Activated CD8-positive, alpha-beta memory T cell treated with anti-CD3 and anti-CD28 coated beads for 4 hours (primary cell): ENCODE results near the gene OLFM1.
"Not testable (repeated sequence)": the region's sequence is repeated elsewhere in the genome, so short reads cannot be mapped to it uniquely, and the experiment has no call there.

ENCODE experiments used
- DNase-seq, 2 donors: peaks; one replicate each; pipeline ENCODE4 v3.0.0-alpha.2; 2020; ENCODE audit warnings: low read depth in 2 of 2

Gene OLFM1

DNA sequence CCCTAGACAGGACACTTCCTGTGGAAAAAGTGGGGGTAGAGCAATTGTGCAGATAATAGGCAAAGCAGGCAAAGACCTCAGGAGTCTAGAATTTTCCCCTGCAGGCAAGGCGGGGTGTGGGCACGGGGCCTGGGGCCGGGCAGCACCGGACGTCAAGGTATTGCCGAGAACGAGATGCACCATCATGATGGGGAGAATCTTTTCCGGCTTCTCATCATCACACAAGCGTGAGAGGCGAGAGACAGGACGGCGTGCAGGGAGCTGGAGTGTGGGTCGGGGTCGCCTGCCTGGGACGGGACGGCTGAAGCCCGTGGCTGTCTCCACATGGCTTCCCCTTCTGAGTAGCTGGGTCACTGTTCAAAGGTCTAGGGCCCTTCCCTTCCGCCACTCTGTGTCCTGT lies 44.5 kb downstream of the OLFM1 start:
- DNase-seq: no peak

- no peak for DNase-seq
Measured at GRCh38 chr9:135134268-135135022, 47.0 kb downstream of the OLFM1 start.

- DNase-seq: no peak
Measured at GRCh38 chr9:135135171-135135928, 47.9 kb downstream of the OLFM1 start.

DNA sequence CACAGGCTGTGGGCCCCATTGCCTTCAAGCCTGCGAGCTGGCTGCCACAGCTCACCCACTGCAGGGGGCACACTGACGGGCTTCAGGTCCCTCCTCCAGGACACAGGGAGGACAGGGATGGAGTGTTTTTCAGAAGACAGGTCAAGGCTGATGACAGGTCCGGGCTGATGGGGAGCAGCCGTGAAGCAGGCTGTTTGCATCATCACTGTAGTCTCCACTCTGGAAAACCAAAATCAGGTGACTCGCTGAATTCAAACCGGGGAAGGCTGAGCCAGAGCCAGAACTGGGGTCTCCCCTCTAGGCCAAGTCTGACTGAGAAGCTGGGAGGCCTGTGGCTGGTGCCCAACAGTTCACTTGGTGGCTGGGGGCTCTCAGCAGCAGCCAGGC lies 48.5 kb downstream of the OLFM1 start:
- no peak for DNase-seq

DNA sequence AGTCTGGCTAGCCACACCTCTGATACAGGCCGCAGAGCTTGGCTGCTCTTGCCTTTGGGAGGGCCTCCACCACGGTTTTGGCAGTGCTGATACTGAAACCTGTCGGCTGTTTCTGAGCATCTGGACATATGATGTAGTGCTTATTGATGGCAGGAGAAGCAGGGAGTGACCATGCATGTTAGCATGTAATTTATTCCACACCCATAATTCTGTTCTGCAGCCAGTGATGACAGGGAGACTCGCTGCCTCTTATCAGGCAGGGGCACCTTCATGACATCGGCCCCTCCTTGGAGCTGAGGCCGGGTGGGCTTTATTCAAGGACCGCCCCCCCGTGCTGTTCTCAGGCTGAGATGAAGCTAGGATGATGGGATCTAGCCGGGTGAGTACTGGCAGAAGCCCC lies 49.0 kb downstream of the OLFM1 start:
- DNase-seq: no peak

DNA sequence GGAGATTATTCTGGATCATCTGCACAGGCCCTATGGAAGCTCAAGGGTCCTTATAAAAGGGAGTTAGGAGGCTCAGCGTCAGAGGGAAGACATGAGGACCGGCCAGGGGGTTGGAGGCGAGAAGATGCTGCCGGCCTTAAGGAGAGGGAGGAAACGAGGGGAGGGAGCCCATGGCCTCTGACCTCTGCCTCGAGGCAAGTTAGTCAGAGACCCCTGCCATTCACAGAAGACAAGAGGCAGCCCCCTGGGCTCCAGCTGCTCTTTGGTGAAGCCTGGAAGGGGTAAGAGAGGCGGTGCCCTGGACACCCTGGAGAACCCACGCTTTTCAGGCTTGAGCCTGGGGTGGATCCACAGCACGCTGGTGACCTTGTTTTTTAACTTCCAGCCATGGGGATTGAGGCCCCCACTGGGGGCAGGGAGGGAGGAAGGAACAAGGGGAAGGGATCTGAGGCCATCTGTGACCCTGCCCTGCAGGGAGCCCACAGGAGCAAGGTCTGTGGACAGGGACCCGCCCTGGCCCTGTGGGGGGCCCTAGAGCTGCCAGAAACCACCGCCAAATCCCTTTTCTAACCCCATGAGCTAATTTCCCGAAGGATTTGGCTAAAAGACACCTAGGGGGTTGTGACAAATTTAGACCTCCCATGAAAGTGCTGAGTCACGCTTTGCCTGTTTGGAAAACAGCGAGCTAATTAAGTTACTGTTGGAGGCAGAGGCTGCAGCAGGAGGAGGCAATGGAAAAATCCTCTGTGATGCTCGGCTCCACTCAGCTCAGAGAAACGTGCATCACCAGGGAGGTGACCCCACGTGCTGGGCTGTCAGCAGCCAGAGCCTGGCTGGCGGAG lies 49.7 kb downstream of the OLFM1 start:
- DNase-seq: no peak

DNA sequence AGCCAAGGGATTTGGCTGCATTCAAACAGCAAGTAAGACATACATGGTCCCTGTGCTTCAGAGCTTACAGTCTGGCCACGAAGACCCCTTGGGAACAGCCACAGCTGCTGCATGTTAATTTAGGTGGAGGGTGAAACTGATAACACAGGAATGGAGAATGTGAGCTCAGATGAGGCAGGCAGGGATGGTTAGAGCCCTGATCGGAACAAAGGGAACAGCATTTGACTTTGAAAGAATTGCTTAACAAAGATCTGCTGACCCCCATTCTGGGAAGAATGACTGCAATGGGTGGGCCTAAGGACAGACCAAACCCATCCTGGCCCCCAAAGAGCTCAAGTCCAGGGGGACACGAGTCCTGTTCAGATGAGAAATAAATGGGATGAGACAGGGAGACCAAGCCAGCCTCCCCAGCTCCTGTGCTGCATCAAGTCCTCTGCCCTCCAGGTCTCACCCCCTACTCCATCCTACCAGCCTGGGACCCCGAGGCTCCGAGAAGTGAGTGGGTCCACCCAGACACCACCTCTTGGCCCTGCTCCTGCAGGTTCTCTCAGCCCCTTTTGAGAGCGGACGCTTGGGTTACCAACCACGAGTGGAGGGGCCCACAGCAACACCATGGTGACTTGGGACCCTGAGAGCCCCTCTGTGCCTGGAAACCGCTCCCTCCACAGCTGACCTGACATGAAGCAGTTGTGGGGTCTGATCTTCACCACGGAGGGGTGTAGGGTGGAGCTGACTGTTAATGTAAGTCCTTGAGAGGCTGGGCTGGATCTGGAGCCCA lies 50.8 kb downstream of the OLFM1 start:
- DNase-seq: no peak

DNA sequence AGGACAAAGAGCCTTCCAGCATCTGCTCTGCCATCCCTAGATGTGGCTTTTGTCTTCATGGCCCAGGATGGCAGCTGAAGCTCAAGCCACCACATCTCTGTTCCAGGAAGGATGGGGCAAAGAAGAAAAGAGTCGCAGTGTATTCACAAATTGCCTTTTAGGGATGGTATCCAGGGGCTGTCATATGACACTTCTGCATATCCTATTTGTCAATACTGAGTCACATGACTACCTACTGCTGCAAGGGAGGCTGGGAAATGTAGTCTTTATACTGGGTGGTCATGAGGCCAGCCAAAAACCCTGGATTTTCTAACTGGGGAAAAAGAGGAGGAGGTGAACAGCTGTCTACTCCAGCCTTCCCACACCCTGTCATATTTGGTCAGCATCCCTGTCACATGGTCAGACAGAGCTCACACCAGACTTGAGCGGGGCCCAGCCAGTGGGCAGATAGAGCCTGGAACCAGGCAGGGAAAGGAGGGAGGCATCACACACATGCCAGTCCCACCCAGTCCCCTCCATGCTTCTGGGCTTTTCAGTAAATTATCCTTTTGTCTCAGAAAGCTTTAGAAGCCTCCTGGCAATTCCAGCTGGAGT lies 52.0 kb downstream of the OLFM1 start:
- no peak for DNase-seq

- no peak for DNase-seq
Measured at GRCh38 chr9:135141183-135141774, 53.8 kb downstream of the OLFM1 start.

DNA sequence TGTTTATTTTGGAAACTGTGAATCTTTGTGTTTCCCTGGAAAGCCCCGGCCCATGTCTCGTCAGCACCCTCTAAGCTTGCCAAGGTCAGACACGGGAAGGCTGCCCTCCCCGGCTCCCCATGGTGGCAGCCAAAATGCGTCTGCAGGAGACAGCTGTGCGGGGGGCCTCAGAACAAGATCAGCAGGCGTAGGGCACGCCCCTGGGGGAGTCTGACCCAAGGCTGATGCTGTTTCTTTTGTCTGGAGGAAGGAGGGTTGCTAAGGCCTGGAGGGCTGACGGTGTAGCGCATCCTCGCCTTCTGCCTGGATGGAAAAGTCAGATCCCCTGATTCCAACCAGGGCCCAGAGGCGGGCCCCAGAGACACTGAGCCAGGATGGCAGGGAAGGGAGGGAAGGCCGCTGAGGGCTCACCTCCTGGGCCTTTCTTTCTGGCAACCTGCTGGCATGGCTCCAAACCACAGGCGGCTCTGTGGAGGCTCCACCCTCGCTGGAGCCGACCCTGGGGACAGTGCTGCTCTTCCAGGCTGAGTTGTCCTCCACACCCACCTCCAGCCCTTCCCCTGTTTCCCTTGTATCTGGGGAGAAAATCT lies 57.2 kb downstream of the OLFM1 start:
- no peak for DNase-seq

DNA sequence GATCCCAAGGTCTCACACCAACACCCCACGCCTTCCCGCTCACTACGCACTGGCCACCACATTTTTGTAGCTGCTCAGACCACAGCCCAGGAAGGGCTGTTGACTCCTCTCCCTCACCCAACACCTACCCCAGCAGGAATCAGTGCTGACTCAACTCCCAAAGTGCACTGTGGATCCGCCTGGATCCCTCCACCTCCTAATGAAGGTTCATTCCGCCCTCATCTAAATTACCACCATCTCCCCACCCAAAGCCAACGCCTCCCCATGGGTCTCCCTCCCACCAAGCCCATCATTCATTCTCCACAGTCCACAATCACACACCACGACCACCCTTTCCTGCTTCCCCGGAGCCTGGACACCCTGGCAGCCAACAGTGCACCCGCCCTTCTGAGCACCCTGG lies 57.8 kb downstream of the OLFM1 start:
- no peak for DNase-seq

DNA sequence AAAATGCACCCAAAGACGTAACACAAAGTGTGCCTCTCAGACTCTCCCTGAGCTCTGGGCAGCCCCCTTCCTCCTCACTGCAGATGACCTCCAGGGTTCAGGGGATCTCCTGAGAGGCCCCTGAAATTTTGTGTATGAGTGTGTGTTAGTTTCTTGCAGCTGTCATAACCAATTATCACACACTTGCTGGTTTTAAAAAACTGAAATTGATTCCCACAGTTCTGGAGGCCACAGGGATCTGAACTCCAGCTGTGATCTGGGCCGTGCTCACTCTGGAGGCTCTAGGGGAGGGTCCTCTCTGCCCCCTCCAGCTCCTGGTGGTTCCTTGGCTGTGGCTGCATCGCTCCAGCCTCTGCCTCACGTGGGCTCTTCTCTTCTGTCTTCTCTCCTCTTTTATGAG lies 58.8 kb downstream of the OLFM1 start:
- DNase-seq: no peak

- DNase-seq: no peak
Measured at GRCh38 chr9:135146766-135147473, 59.5 kb downstream of the OLFM1 start.

GRCh38 chr9:135147474-135147805 lies 60.0 kb downstream of the OLFM1 start:
- DNase-seq: no peak

DNA sequence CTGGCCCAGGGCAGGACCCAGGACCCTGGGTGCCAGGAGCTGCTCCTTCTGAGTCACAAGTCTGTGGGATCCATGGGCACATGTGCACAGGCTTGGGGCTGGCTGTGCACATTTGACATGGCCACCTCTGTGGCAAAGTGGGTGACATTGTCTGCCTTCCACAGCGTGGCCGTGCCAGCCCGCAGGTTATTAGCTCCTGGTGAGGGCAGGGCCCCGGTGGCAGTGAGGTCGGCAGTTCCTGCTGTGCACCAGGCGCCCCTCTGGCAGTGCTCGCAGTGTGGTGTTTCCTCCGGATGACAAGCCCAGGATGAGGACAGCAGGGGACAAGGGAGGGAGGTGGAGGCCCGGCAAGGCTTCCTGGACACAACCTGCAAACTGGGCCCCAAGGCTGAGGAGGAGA lies 60.5 kb downstream of the OLFM1 start:
- DNase-seq: no peak

DNA sequence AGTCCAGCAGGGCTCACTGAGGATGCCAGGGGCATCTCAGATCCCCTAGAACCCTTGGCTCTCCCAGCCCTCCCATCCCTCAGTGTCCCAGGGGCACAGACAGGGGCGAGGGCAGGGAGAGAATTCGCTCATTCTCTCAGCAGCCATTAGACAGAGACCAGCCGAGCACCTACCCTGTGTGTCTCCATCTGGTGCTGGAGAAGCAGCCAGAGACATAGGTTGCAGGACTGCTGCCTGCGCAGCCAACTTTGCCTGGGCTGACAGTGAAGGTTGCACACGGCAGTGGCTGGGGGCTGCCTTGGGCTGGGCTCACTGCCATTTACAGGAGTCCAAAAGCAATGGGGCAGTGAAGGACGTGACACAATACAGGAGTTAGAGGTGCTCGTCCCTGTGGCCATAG lies 60.9 kb downstream of the OLFM1 start:
- DNase-seq: no peak

DNA sequence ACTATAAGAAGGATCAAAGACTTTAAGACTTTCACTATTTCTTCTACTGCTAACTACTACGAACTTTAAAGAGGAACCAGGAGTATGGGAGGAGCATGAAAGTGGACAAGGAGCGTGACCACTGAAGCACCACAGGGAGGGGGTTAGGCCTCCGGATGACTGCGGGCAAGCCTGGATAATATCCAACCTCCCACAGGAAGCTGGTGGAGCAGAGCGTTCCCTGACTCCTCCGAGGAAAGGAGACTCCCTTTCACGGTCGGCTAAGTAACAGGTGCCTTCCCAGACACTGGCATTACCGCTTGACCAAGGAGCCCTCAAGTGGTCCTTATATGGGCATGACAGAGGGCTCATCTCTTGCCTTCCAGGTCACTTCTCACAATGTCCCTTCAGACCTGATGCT lies 62.4 kb downstream of the OLFM1 start:
- DNase-seq: not testable (repeated sequence)

- DNase-seq: no peak
Measured at GRCh38 chr9:135150981-135151380, 63.5 kb downstream of the OLFM1 start.

DNA sequence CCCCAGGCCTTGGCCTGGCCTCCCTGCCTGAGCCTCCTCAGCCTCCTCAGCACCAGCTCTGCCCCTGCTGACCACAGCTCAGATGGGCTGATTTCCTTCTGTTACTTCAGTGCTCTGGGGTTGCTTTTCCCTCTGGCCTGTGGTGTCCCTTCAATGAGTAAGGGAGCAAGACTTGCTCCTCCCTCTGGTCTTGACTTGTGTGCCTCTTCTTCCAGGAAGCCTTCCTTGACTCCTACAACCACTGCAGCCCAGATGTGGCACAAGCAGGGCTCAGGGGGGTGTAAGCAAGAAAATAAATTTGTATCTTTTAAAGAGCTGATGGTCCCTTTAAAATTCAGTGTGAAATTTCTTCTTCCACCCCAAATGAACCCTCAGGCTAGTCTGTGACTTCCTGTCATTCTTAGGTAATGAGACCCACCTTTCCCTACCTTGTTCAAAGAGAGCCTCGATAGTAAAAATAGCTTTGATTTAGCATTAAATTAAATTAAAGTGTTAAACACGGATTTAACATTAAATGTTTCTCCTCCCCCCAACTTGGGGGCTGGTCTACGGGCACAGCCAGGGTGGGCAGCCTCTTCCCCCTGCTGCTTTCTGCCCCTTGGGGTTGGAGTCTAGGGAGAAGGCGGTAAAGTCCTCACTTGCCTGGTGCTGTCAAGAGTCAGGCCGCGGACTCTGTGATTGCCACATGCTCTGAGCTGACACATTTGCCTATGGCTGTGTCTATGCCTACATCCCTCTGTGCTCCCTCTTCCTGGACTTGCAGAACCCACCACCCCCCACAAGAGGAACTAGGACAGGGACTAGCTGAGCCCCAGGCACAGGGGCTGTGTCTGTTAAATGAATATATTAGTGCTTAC lies 64.5 kb downstream of the OLFM1 start:
- DNase-seq: no peak
